ENCODE results near the gene MYOM3. TPM values are rescaled to one million over a fixed set of nuclear protein-coding genes. Genes with fewer than 3 reads are reported as not detected.

The MYOM3 gene
- total and polyA plus RNA-seq, 2 of the 13 experiments (the other 11 are each of a cell fraction or from before 2014, with no cell fraction given) = 5.8 to 15.3 TPM

DNA sequence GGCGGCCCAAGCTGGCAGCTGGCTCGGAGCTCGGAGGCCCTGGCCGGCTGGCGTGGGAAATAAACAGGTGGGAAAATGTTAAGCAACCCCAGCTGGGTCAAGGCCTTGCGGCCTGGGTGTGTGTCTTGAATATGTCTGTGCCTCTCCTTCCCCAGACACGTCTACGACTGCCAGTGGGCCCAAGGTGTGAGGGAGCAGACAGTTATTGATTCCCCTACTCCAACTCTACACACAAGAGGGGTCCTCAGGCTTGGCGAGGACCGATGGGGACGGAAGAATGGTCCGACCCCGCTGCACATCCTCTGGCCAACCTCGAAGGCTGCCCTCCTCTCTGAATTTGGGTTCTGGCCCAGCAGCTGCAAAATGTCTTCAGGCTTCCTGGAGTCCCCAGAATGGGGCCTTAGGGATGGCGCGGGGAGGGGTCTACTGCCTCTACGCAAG, 28.8 kb upstream of the MYOM3 start (continued):
- no peak for TF ChIP-seq ZNF451 (CRISPR knock-in tag; IDR thresholded peaks at IDR 0.05)
- TF ChIP-seq ZFP41 (CRISPR knock-in tag; IDR thresholded peaks at IDR 0.05; ENCODE audit: borderline replicate concordance) = no peak
- TF ChIP-seq, protein P1, sequence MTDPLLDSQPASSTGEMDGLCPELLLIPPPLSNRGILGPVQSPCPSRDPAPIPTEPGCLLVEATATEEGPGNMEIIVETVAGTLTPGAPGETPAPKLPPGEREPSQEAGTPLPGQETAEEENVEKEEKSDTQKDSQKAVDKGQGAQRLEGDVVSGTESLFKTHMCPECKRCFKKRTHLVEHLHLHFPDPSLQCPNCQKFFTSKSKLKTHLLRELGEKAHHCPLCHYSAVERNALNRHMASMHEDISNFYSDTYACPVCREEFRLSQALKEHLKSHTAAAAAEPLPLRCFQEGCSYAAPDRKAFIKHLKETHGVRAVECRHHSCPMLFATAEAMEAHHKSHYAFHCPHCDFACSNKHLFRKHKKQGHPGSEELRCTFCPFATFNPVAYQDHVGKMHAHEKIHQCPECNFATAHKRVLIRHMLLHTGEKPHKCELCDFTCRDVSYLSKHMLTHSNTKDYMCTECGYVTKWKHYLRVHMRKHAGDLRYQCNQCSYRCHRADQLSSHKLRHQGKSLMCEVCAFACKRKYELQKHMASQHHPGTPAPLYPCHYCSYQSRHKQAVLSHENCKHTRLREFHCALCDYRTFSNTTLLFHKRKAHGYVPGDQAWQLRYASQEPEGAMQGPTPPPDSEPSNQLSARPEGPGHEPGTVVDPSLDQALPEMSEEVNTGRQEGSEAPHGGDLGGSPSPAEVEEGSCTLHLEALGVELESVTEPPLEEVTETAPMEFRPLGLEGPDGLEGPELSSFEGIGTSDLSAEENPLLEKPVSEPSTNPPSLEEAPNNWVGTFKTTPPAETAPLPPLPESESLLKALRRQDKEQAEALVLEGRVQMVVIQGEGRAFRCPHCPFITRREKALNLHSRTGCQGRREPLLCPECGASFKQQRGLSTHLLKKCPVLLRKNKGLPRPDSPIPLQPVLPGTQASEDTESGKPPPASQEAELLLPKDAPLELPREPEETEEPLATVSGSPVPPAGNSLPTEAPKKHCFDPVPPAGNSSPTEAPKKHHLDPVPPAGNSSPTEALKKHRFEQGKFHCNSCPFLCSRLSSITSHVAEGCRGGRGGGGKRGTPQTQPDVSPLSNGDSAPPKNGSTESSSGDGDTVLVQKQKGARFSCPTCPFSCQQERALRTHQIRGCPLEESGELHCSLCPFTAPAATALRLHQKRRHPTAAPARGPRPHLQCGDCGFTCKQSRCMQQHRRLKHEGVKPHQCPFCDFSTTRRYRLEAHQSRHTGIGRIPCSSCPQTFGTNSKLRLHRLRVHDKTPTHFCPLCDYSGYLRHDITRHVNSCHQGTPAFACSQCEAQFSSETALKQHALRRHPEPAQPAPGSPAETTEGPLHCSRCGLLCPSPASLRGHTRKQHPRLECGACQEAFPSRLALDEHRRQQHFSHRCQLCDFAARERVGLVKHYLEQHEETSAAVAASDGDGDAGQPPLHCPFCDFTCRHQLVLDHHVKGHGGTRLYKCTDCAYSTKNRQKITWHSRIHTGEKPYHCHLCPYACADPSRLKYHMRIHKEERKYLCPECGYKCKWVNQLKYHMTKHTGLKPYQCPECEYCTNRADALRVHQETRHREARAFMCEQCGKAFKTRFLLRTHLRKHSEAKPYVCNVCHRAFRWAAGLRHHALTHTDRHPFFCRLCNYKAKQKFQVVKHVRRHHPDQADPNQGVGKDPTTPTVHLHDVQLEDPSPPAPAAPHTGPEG (CRISPR knock-in tag; IDR thresholded peaks at IDR 0.05) = no peak
- TF ChIP-seq ZNF776 (CRISPR knock-in tag; IDR thresholded peaks at IDR 0.05) = no peak
- TF ChIP-seq SP140L (CRISPR knock-in tag; IDR thresholded peaks at IDR 0.05; ENCODE audit: borderline replicate concordance) = no peak
- TF ChIP-seq PCBP2 (optimal IDR thresholded peaks at IDR 0.05; ENCODE audit: low read depth, low read length, poor library complexity, severe bottlenecking) = no peak
- no peak for TF ChIP-seq CREB1 (IDR thresholded peaks at IDR 0.05)
- no peak for TF ChIP-seq CREB1 (CRISPR knock-in tag; IDR thresholded peaks at IDR 0.05)
- TF ChIP-seq SP5 (CRISPR knock-in tag; IDR thresholded peaks at IDR 0.05; ENCODE audit: borderline replicate concordance, low read depth) = no peak

All from HepG2 (cell line).